Measurements from ENCODE around the gene GLIS1.

GRCh38 chr1:53595906-53596305, 143.1 kb downstream of the GLIS1 start:
- no peak for TF ChIP-seq CTCF (IDR thresholded peaks at IDR 0.05; ENCODE audit: insufficient read depth, low read length, poor library complexity, severe bottlenecking)
- no peak for TF ChIP-seq EZH2phosphoT487 (conservative IDR thresholded peaks at IDR 0.05; ENCODE audit: low read length)
